KOPT-K1 (cell line): Measurements from ENCODE around the gene DAAM1.

Source experiments
- H3K27ac ChIP-seq: fragments of 200-600 bp; sonication (generic); 2 replicates; pipeline ENCODE4 v1.5.1; 2016; ENCODE audit warnings: antibody characterized with exemption, mild to moderate bottlenecking, low read depth, low read length; ENCODE audit not compliant: poor library complexity, severe bottlenecking
- H3K36me3 ChIP-seq: fragments of 200-600 bp; sonication (generic); 2 replicates; pipeline ENCODE4 v1.5.1; 2017; ENCODE audit warnings: antibody characterized with exemption, mild to moderate bottlenecking, low read length, moderate library complexity; ENCODE audit not compliant: insufficient read depth
- H3K9me3 ChIP-seq: fragments of 200-600 bp; sonication (generic); 2 replicates; pipeline ENCODE4 v1.5.1; 2017; ENCODE audit warnings: antibody characterized with exemption, low read length, mild to moderate bottlenecking; ENCODE audit not compliant: insufficient read depth, poor library complexity, severe bottlenecking

DAAM1 gene

GRCh38 chr14:59330455-59330854 is 142.0 kb downstream of the DAAM1 start:
- H3K36me3 ChIP-seq, result peaks cover 5% of the 10 kb centered on the region; the same call in 1 of the 2 replicates
- no peak overlapping the region for H3K27ac ChIP-seq
- H3K9me3 ChIP-seq, result no peaks in the 10 kb centered on the region

DNA sequence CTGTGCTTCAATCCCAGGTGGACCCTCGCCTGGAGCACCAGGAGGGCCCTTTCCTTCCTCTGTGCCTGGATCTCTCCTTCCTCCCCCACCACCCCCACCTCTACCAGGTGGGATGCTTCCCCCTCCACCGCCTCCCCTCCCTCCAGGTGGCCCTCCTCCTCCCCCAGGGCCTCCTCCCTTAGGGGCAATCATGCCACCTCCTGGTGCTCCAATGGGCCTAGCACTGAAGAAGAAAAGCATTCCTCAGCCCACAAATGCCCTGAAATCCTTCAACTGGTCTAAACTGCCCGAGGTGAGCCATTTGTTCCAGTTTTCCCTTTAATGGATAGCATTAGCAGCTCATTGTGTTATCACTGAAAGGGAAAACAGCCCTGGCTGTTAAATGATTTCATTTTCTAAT is 142.8 kb downstream of the DAAM1 start:
- H3K9me3 ChIP-seq, result no peaks in the 10 kb centered on the region
- H3K27ac ChIP-seq, result no peak overlapping the region
- peaks cover 5% of the 10 kb centered on the region; the same call in 1 of the 2 replicates for H3K36me3 ChIP-seq

GRCh38 chr14:59332727-59333126 is 144.3 kb downstream of the DAAM1 start:
- Histone ChIP-seq H3K27ac (no peak overlapping the region), H3K36me3 (peaks cover 5% of the 10 kb centered on the region; the same call in 1 of the 2 replicates), H3K9me3 (no peaks in the 10 kb centered on the region)

DNA sequence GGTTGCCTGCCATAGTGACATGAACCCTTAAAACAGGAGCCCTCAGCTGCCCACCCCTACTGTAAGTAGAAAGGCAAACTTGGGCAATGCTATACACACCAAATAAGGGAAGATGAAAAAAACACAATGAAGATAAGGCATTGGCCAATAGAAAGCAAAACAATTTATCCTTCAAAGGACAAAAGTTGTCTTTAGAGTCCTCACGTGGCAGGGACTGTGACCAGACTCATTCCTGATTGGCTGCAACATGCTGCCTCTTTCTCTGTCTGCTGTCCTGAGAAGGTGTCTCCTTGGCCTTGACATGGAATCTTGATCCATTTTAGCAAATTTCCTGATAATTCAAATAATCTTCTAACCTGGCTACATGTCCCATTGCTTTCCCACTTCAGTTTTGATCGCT is 144.8 kb downstream of the DAAM1 start:
- Histone ChIP-seq H3K27ac (no peak overlapping the region), H3K9me3 (no peaks in the 10 kb centered on the region), H3K36me3 (peaks cover 5% of the 10 kb centered on the region; the same call in 1 of the 2 replicates)

GRCh38 chr14:59333668-59334067 is 145.2 kb downstream of the DAAM1 start:
- H3K27ac ChIP-seq, result no peak overlapping the region
- no peaks in the 10 kb centered on the region for H3K9me3 ChIP-seq
- H3K36me3 ChIP-seq, result peaks cover 5% of the 10 kb centered on the region; the same call in 1 of the 2 replicates

GRCh38 chr14:59334253-59334652 is 145.8 kb downstream of the DAAM1 start:
- no peaks in the 10 kb centered on the region for H3K9me3 ChIP-seq
- peaks cover 5% of the 10 kb centered on the region; the same call in 1 of the 2 replicates for H3K36me3 ChIP-seq
- no peak overlapping the region for H3K27ac ChIP-seq

GRCh38 chr14:59336098-59336497 is 147.6 kb downstream of the DAAM1 start:
- Histone ChIP-seq H3K9me3 (no peaks in the 10 kb centered on the region), H3K27ac (no peak overlapping the region), H3K36me3 (peaks cover 5% of the 10 kb centered on the region; the same call in 1 of the 2 replicates)

DNA sequence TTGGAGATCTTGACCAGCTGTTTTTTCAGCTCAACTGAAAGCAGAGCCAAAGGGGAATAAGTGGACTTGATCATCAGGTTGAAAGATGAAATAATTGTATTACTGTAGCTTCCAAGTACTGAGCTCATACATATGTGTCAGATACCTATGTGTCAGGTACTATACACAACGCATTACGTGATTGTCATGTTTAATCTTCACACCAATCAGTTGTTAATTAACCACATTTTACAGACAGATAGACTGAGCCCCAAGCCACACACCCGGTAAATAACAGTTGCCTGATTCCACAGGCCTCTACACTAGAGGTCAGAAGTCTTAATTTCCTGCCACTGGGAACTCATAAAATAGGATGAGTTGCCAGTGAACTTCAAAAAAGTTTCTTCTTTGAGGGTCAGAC is 148.2 kb downstream of the DAAM1 start:
- no peaks in the 10 kb centered on the region for H3K9me3 ChIP-seq
- H3K36me3 ChIP-seq, result peaks cover 3% of the 10 kb centered on the region; the same call in 1 of the 2 replicates
- no peak overlapping the region for H3K27ac ChIP-seq

GRCh38 chr14:59337141-59337611 is 148.7 kb downstream of the DAAM1 start:
- no peaks in the 10 kb centered on the region for H3K9me3 ChIP-seq
- no peak overlapping the region for H3K27ac ChIP-seq
- no peaks in the 10 kb centered on the region for H3K36me3 ChIP-seq

GRCh38 chr14:59338761-59339160 is 150.3 kb downstream of the DAAM1 start:
- Histone ChIP-seq H3K9me3 (no peaks in the 10 kb centered on the region), H3K36me3 (no peaks in the 10 kb centered on the region), H3K27ac (no peak overlapping the region)

- no peaks in the 10 kb centered on the region for H3K36me3 ChIP-seq
- no peak overlapping the region for H3K27ac ChIP-seq
- no peaks in the 10 kb centered on the region for H3K9me3 ChIP-seq
These were observed 151.3 kb downstream of the DAAM1 start for GRCh38 chr14:59339524-59340330.

DNA sequence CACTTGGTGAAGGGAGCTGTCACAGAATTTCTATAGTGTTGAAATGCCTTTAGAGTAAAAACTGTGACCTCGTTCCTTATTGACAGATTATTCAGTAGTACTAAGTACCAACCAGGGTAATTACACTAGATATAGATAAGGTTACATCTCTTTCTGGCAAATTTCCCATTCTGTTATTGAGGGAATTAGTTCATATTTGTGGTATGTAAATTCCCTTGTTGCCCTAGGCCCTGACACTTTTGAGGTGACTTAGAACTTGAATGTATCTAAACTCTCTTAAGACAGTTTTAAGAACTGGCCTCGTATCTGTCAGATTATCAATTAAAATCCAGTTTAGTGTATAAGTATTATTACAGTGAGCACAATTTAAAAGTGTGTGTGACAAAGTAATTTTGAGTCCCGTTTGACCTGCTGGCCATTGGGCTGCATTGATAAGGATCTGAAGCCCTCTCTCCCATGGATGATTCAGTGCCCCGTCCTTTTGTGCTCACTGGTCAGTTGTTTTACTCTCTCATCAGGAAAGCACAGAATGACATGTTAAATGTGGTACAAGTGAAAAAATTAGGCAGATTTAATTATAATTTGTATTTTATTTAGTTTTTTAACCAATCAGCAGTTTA is 153.5 kb downstream of the DAAM1 start:
- Histone ChIP-seq H3K9me3 (no peaks in the 10 kb centered on the region), H3K36me3 (no peaks in the 10 kb centered on the region), H3K27ac (no peak overlapping the region)

DNA sequence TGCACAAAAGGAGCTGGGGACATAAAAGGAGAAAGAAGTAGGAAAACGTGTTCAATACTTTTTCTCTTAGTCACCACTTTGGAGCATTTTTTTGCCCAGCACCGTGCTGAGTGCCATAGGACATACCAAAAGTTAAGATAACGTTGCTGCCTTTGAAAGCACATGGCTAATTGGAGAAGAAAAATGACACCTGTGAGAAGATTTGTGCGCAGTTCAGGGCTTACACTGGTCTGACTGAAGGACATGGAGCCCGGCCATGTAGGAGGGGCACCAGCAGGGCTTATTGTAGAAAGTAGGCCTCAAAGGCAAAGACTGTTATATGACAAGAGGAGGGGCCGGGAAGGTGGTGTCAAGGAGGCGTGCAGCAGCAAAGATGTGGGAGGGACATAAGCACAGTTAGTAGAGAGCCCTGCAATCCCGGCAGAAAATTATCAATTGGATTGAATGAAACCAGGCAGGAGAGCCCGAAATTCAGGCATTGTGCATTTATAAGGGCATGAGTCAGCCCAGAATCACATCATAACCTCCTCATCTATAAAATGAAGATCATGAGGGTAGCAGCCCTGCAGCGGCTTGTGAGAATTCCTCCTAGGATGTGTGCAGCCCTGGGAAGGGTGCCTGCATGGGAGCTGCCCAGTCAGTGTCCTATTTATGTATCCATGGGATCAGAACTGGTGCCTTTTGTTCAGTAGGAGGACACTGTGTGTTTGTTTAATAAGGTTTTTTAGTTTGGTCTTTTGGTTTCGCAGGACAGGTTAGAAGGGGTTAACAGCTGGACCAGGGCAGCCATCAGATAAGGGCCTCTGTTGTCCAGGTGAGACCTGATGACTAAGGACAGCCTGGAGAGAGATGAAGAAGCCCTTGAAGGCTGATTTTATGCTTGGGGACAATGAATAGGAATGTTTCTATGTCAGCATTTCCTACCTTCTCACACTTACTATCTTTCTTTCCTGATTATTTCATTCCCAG is 154.3 kb downstream of the DAAM1 start:
- no peaks in the 10 kb centered on the region for H3K36me3 ChIP-seq
- H3K27ac ChIP-seq, result no peak overlapping the region
- no peaks in the 10 kb centered on the region for H3K9me3 ChIP-seq

DNA sequence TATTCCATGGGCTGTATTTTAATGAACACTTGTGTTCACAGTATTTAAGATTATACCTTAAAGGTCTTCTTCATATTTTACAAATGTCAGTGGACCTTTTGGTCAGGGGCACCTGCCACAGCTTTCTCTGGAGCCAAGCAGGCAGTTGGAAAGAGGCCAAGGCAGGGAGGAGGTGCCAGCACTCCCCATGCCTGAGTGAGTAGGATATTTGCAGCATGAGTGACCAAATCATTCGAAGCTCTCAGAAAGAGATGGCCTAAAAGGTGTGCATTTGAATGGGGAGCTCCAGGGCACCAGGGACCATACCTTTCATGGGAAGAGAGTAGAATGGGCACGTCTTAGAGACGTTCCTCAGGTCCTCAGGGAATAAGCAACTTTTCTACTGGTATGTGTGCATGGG is 155.1 kb downstream of the DAAM1 start:
- Histone ChIP-seq H3K27ac (no peak overlapping the region), H3K36me3 (no peaks in the 10 kb centered on the region), H3K9me3 (no peaks in the 10 kb centered on the region)

GRCh38 chr14:59344016-59344415 is 155.5 kb downstream of the DAAM1 start:
- no peaks in the 10 kb centered on the region for H3K36me3 ChIP-seq
- no peaks in the 10 kb centered on the region for H3K9me3 ChIP-seq
- H3K27ac ChIP-seq, result no peak overlapping the region
